22Rv1 (cell line): ENCODE data around the gene SLC49A3.

Experiments
- CTCF ChIP-seq: fragments of 450-650 bp; IDR thresholded peaks from 2 replicates; pipeline ENCODE4 v1.5.1; 2017; ENCODE audit warnings: mild to moderate bottlenecking
- ZFX ChIP-seq: fragments of 450-650 bp; IDR thresholded peaks from 2 replicates; pipeline ENCODE4 v1.6.1; 2017; ENCODE audit warnings: antibody characterized with exemption, borderline replicate concordance

GRCh38 chr4:675036-675882, 13.7 kb downstream of the SLC49A3 start:
- no peak for TF ChIP-seq CTCF
- no peak for TF ChIP-seq ZFX
